AG04450 (cell line): ENCODE data around the gene UGT1A3. TPM values are rescaled to one million over a fixed set of nuclear protein-coding genes. Genes with fewer than 3 reads are reported as not detected.
"Not testable (repeated sequence)": the region's sequence is repeated elsewhere in the genome, so short reads cannot be mapped to it uniquely, and the experiment has no call there.

Experiments
- CTCF ChIA-PET: fragments of 300-600, 350-600 bp; formaldehyde crosslinking; extraction: SDS; loops from one replicate; lab custom pipeline; 2022; ENCODE audit warnings: antibody characterized with exemption, inconsistent platforms; lab: Charles Lee
- POLR2A ChIA-PET: fragments of 350-600 bp; formaldehyde crosslinking; extraction: SDS; loops from one replicate; lab custom pipeline; 2021; ENCODE audit warnings: antibody characterized with exemption, inconsistent platforms; lab: Yijun Ruan, JAX
- DNase-seq: peaks from one replicate; pipeline ENCODE4 v3.0.0-alpha.2; 2011; ENCODE audit warnings: low read depth, low spot score
- H3K27ac ChIP-seq: one replicate; pipeline ENCODE4 v1.5.1; 2012; ENCODE audit warnings: low read depth, low read length, control low read depth
- H3K27me3 ChIP-seq: one replicate; pipeline ENCODE4 v1.6.0; 2012; ENCODE audit warnings: low read length; ENCODE audit not compliant: control insufficient read depth, insufficient read depth
- H3K4me3 ChIP-seq: 2 replicates; pipeline ENCODE4 v1.5.1; 2011; ENCODE audit warnings: mild to moderate bottlenecking, low read depth, low read length, control low read depth
- H3K9me3 ChIP-seq: 2 replicates; pipeline ENCODE4 v1.5.1; 2012; ENCODE audit warnings: low read length; ENCODE audit not compliant: control insufficient read depth, insufficient read depth
- polyA plus RNA-seq: library from polyadenylated mRNA; depleted of rRNA; stranded (reverse); fragments of >200 nt; gene quantifications from 2 replicates; pipeline ENCODE4 v1.2.3, GENCODE V29; 2011
- TF ChIP-seq, protein P1 (sequence below): IDR thresholded peaks from 2 replicates; pipeline ENCODE4 v1.5.1; 2011; ENCODE audit warnings: low read depth, low read length, control low read depth, inconsistent platforms

UGT1A3 gene
- polyA plus RNA-seq, 1 experiment, result not detected

DNA sequence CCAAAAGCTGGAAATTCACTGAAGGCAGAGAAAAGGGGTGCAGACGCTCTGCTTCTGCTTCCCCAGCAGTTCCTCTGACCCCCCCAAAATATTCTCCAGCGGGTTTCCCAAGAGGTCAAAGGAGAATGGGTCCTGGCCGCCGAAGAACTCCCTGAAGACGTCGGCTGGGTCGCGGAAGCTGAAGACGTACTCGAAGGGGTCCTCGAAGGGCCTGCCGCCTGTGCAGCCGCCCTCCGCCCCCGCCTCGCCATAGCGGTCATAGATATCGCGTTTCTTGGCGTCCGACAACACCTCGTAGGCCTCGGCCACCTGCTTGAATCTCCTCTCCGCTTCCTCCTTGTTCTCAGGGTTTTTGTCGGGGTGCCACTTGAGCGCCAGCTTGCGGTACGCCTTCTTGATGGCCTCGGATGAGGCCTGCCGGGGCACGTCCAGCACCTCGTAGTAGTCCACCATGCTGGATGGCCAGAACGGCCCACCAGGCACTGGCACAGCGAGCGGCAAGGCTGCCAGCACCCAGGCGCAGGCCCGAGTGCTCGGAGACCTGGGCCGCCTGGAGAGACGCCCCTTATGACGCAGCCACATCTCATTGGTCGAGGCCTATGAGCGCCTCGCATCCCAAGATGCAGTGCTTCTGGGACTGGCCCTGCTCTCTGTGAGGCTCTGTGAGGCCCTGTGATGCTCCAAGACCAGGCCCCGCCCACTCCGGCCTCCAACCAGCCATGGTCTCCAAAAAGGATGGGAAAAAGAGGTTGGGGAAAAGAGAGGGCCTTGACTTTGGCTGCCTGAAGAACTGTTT is 14.8 kb downstream of the UGT1A3 start:
- peaks cover 5% of the 10 kb centered on the region; the same call in 1 of the 2 replicates for H3K9me3 ChIP-seq
- H3K27ac ChIP-seq, result no peak overlapping the region
- H3K4me3 ChIP-seq, result no peak overlapping the region
- CTCF ChIA-PET, result no interaction called here
- DNase-seq, result no peak
- TF ChIP-seq, protein P1, sequence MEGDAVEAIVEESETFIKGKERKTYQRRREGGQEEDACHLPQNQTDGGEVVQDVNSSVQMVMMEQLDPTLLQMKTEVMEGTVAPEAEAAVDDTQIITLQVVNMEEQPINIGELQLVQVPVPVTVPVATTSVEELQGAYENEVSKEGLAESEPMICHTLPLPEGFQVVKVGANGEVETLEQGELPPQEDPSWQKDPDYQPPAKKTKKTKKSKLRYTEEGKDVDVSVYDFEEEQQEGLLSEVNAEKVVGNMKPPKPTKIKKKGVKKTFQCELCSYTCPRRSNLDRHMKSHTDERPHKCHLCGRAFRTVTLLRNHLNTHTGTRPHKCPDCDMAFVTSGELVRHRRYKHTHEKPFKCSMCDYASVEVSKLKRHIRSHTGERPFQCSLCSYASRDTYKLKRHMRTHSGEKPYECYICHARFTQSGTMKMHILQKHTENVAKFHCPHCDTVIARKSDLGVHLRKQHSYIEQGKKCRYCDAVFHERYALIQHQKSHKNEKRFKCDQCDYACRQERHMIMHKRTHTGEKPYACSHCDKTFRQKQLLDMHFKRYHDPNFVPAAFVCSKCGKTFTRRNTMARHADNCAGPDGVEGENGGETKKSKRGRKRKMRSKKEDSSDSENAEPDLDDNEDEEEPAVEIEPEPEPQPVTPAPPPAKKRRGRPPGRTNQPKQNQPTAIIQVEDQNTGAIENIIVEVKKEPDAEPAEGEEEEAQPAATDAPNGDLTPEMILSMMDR, result no peak
- POLR2A ChIA-PET, result no interaction called here
- peaks cover 15% of the 10 kb centered on the region for H3K27me3 ChIP-seq

DNA sequence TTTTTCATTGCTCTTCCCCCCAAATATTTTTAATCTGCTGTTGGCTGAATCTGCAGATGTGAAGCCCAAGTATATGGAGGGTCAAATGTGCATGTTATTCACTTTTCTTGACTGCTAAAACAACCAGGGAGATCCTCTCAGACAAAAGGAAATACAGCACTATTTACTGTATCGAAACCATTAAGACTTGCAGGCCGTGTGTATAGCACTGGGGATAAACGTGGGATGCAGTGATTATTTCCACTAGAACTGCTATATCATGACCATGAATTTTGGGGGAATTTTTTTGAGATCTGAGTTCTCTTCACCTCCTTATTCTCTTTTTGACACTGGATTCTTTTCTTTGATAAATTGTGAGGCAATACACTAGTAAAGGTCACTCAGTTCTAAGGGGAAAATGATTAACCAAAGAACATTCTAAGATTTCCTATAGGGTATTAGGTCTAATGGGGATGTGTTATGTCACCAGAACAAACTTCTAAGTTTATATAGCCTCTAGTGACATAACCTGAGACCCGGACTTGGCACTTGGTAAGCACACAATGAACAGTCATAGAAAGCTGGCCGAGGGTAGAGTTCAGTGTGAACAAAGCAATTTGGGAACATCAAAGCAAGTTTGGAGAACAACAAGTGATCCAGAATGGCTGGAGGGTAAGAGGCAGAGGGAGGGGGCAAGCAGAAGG is 16.4 kb downstream of the UGT1A3 start:
- ChIA-PET CTCF (no interaction called here), POLR2A (no interaction called here)
- no peak overlapping the region for H3K27ac ChIP-seq
- no peak for DNase-seq
- H3K9me3 ChIP-seq, result peaks cover 5% of the 10 kb centered on the region; the same call in 1 of the 2 replicates
- TF ChIP-seq, protein P1, result no peak
- H3K4me3 ChIP-seq, result no peak overlapping the region
- peaks cover 15% of the 10 kb centered on the region for H3K27me3 ChIP-seq

DNA sequence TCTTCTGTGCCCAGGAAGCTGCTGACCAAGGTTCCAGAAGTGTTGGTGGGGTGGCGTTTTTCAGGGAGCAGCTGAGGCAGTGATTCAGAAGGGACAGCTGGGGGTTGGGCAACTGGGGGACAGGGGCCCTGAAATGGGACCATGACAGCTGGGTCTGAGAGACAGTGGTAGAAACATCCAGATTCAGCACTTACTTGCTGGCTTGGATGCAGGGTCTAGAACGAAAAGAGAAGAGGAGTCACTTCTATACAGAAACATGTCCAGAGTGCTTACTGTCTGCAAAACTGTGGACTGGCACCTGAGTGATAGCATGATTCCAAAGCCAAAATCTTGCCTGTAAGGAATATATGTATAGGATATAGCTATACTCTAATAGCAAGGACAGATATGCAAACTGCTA is 17.0 kb downstream of the UGT1A3 start:
- H3K9me3 ChIP-seq, POLR2A ChIA-PET, H3K27ac ChIP-seq, DNase-seq, H3K4me3 ChIP-seq, CTCF ChIA-PET: not testable (repeated sequence)
- H3K27me3 ChIP-seq, result peaks cover 12% of the 10 kb centered on the region

DNA sequence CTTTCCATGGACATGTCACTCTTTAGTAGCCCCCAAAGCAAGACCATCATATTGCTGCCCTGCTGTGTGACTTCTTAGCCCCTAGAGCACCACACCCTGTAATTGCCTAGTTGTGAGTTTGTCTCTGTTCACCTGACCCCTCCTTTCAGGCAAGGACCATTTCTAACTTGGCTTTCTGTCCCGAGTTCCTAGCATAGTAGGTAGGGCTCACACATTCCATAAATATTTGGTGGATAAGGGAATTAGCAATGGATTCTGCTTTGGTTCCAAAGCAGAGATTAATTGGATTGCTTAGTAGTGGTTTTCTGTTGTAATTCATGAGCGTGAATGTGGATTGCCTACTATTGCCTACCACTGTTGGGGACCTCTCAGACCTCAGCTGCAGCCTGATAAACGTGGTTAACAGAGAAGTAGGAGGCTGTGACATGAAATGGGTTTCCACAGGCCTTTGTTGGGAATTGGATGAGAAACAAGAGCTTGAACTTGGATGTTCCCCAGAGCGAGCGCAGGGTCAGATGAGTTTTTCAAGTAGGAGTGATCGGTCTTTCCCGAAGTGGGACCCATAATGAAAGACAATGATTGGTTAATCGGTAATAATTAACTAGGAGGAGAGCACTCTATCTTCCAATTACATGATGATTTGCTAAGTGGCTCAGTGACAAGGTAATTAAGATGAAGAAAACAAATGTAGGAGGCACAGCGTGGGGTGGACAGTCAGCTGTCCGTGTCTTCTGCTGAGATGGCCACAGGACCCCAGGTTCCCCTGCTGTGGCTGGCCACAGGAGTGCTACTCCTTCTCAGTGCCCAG is 17.8 kb downstream of the UGT1A3 start:
- CTCF ChIA-PET, result no interaction called here

DNA sequence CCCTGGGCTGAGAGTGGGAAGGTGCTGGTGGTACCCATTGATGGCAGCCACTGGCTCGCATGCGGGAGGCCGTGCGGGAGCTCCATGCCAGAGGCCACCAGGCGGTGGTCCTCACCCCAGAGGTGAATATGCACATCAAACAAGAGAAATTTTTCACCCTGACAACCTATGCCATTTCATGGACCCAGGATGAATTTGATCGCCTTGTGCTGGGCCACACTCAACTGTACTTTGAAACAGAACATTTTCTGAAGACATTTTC is 18.4 kb downstream of the UGT1A3 start:
- DNase-seq, result no peak
- H3K27me3 ChIP-seq, result peaks cover 4% of the 10 kb centered on the region
- H3K27ac ChIP-seq, result no peak overlapping the region
- TF ChIP-seq, protein P1, result no peak
- POLR2A ChIA-PET, result no interaction called here
- peaks cover 12% of the 10 kb centered on the region for H3K9me3 ChIP-seq
- CTCF ChIA-PET, result no interaction called here
- no peak overlapping the region for H3K4me3 ChIP-seq

More for the DNA sequence above, 17.8 kb downstream of the UGT1A3 start:
- H3K4me3 ChIP-seq, result no peak overlapping the region
- no peak for DNase-seq
- H3K27ac ChIP-seq, result no peak overlapping the region
- peaks cover 12% of the 10 kb centered on the region for H3K9me3 ChIP-seq
- H3K27me3 ChIP-seq, result peaks cover 5% of the 10 kb centered on the region
- TF ChIP-seq, protein P1, result no peak
- POLR2A ChIA-PET, result no interaction called here

DNA sequence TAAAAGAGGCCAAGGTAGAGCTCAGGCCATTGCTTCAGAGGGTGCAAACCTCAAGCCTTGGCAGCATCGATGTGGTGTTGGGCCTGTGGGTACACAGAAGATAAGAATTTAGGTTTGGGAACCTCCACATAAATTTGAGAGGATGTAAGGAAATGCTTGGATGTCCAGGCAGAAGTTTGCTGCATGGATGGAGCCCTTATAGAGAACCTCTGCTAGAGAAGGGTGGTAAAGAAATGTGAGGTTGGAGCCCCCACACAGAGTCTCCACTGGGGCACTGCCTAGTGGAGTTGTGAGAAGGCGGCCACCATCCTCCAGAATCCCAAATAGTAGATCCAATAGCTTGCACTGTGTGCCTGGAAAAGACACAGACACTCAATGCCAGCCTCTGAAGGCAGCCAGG is 21.8 kb downstream of the UGT1A3 start:
- CTCF ChIA-PET, DNase-seq, POLR2A ChIA-PET, H3K27me3 ChIP-seq, H3K4me3 ChIP-seq, H3K27ac ChIP-seq: not testable (repeated sequence)
- peaks cover 13% of the 10 kb centered on the region for H3K9me3 ChIP-seq

DNA sequence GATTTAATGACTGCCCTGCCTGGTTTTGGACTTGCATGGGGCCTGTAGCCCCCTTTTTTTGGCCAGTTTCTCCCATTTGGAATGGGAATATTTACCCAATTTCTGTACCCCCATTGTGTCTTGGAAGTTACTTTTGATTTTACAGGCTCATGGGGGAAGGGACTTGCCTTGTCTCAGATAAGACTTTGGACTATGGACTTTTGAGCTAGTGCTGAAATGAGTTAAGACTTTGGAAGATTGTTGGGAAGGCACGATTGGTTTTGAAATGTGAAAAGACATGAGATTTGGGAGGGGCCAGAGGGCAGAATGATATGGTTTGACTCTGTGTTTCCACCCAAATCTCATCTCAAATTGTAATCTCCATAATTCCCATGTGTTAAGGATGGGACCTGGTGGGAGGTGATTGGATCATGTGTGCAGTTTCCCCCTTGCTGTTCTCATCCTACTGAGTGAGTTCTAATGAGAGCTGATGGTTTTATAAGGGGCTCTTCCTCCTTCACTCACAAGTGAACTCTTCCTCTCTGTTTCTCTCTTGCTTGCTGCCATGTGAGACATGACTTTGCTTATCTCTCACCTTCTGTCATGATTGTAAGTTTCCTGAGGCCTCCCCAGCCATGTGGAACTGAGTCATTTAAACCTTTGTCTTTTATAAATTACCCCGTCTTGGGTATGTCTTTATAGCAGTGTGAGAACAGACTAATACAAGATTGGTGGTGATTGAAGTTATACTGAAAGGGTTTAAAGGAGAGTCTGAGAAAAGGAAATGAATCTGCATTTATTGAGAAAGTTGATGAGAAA is 22.6 kb downstream of the UGT1A3 start:
- CTCF ChIA-PET, DNase-seq, H3K27me3 ChIP-seq, POLR2A ChIA-PET, H3K4me3 ChIP-seq, H3K27ac ChIP-seq: not testable (repeated sequence)
- peaks cover 13% of the 10 kb centered on the region for H3K9me3 ChIP-seq
